A673 (cell line): Measurements from ENCODE around the gene TFAP2E. TPM values are rescaled to one million over a fixed set of nuclear protein-coding genes. Genes with fewer than 3 reads are reported as not detected.
A peak's percentile ranks its signal among the peaks of the same experiment; 100 is the strongest.

Experiments used
- BruUV-seq: library from RNA; stranded (reverse); fragments of 400-500 nt; replicated peaks from 2 replicates; lab custom pipeline; 2021; lab: Mats Ljungman, UMichigan
- CTCF ChIA-PET: fragments of 300-600 bp; sonication (Branson Sonifier 250); formaldehyde crosslinking; loops from one replicate; lab custom pipeline; 2022; ENCODE audit warnings: antibody characterized with exemption; lab: Charles Lee
- POLR2A ChIA-PET: fragments of 300-600 bp; sonication (Branson Sonifier 250); formaldehyde crosslinking; loops from one replicate; lab custom pipeline; 2022; ENCODE audit warnings: antibody characterized with exemption; ENCODE audit not compliant: low non-redundant PET; lab: Charles Lee
- DNase-seq: peaks from one replicate; pipeline ENCODE4 v3.0.0-alpha.2; 2015; ENCODE audit warnings: low spot score
- H3K27ac ChIP-seq: fragments of 200-600 bp; sonication (generic); 2 replicates; pipeline ENCODE4 v1.5.1; 2016; ENCODE audit warnings: mixed run types, low read depth, mild to moderate bottlenecking, mixed read lengths, antibody characterized with exemption, low read length; ENCODE audit not compliant: poor library complexity, severe bottlenecking
- H3K27me3 ChIP-seq: fragments of 200-600 bp; sonication (generic); replicated peaks from 2 replicates; pipeline ENCODE4 v1.6.1; 2017; ENCODE audit warnings: mixed run types, low read depth, mild to moderate bottlenecking, mixed read lengths, antibody characterized with exemption, low read length; ENCODE audit not compliant: insufficient read depth, poor library complexity
- H3K36me3 ChIP-seq: fragments of 200-600 bp; sonication (generic); 2 replicates; pipeline ENCODE4 v1.6.1; 2016; ENCODE audit warnings: mixed run types, mild to moderate bottlenecking, mixed read lengths, antibody characterized with exemption, low read length; ENCODE audit not compliant: insufficient read depth, poor library complexity, severe bottlenecking
- H3K4me1 ChIP-seq: fragments of 200-600 bp; sonication (generic); 2 replicates; pipeline ENCODE4 v1.6.1; 2017; ENCODE audit warnings: mixed run types, mild to moderate bottlenecking, mixed read lengths, antibody characterized with exemption, low read length; ENCODE audit not compliant: insufficient read depth, poor library complexity, severe bottlenecking
- H3K4me3 ChIP-seq: fragments of 200-600 bp; sonication (generic); 2 replicates; pipeline ENCODE4 v1.5.1; 2016; ENCODE audit warnings: low read depth, mixed run types, mild to moderate bottlenecking, mixed read lengths, low read length; ENCODE audit not compliant: poor library complexity, severe bottlenecking
- H3K9me3 ChIP-seq: fragments of 200-600 bp; sonication (generic); 2 replicates; pipeline ENCODE4 v1.6.1; 2016; ENCODE audit warnings: mixed run types, low read depth, mild to moderate bottlenecking, mixed read lengths, antibody characterized with exemption, low read length; ENCODE audit not compliant: poor library complexity, severe bottlenecking
- CTCF ChIP-seq: fragments of 300-800, 200-600 bp; sonication (generic); conservative IDR thresholded peaks from 2 replicates; pipeline ENCODE4 v1.5.1; 2017; ENCODE audit warnings: low read depth, mild to moderate bottlenecking, antibody characterized with exemption, low read length, moderate library complexity, mixed read lengths
- EZH2 ChIP-seq: fragments of 200-600 bp; sonication (generic); IDR thresholded peaks from 2 replicates; pipeline ENCODE4 v1.6.1; 2017; ENCODE audit warnings: borderline replicate concordance, low read depth, mild to moderate bottlenecking, mixed read lengths, antibody characterized with exemption, low read length; ENCODE audit not compliant: poor library complexity, severe bottlenecking
- intact Hi-C: fragments of 100-400 bp; cut with micrococcal nuclease; formaldehyde crosslinking; loops from one replicate; pipeline ENCODE4 v1.10.0; 2022; ENCODE audit not compliant: unreplicated experiment
- total RNA-seq: library from RNA; stranded (reverse); gene quantifications from 2 replicates; pipeline ENCODE4 v1.2.3, GENCODE V29; 2021

Gene TFAP2E
- total RNA-seq, 1 experiment from 2014 or later: 0.52 TPM

GRCh38 chr1:35544976-35545375 lies 28.1 kb upstream of the TFAP2E start:
- Histone ChIP-seq H3K27me3 (no peaks in the 10 kb centered on the region), H3K27ac (no peak overlapping the region), H3K4me1 (peaks cover 27% of the 10 kb centered on the region), H3K9me3 (no peaks in the 10 kb centered on the region), H3K36me3 (peaks cover 15% of the 10 kb centered on the region), H3K4me3 (no peak overlapping the region)
- peak; percentile 60 for DNase-seq
- 0 out of 2 replicates have a peak, but pooled peaks have one; percentile 32 for TF ChIP-seq CTCF
- no peak for TF ChIP-seq EZH2
- ChIA-PET CTCF (interaction anchor here (0.8 kb wide), 1 partner anchor 94 kb away, joined by 3 read pairs; no protein-coding TSS in a partner anchor), POLR2A (no interaction called here)
- intact Hi-C loops: no loop called here
- no TSS peak for BruUV-seq

- intact Hi-C loops: no loop called here
- POLR2A ChIA-PET: no interaction called here
- TF ChIP-seq CTCF (no peak), EZH2 (no peak)
These were observed 26.5 kb upstream of the TFAP2E start for GRCh38 chr1:35546614-35547013.

GRCh38 chr1:35553851-35554250 lies 19.3 kb upstream of the TFAP2E start:
- H3K4me1 ChIP-seq: peaks cover 8% of the 10 kb centered on the region
- intact Hi-C loops: no loop called here
- TF ChIP-seq CTCF (no peak), EZH2 (no peak)
- H3K9me3 ChIP-seq: no peaks in the 10 kb centered on the region
- peaks cover 31% of the 10 kb centered on the region for H3K36me3 ChIP-seq
- POLR2A ChIA-PET: no interaction called here
- no peak overlapping the region for H3K27ac ChIP-seq
- no peak for DNase-seq
- no peak overlapping the region for H3K4me3 ChIP-seq
- BruUV-seq: no TSS peak
- CTCF ChIA-PET: no interaction called here
- H3K27me3 ChIP-seq: no peaks in the 10 kb centered on the region

More at GRCh38 chr1:35546614-35547013, 26.5 kb upstream of the TFAP2E start:
- Histone ChIP-seq H3K4me1 (peaks cover 27% of the 10 kb centered on the region), H3K36me3 (peaks cover 21% of the 10 kb centered on the region), H3K9me3 (no peaks in the 10 kb centered on the region), H3K27me3 (no peaks in the 10 kb centered on the region), H3K4me3 (no peak overlapping the region), H3K27ac (no peak overlapping the region)
- CTCF ChIA-PET: no interaction called here
- DNase-seq: no peak
- BruUV-seq: no TSS peak
